ENCODE results near the gene DGKZ. TPM values are rescaled to one million over a fixed set of nuclear protein-coding genes. Genes with fewer than 3 reads are reported as not detected.

DGKZ gene
- total RNA-seq, 1 experiment from 2014 or later, result 68.9 TPM

GRCh38 chr11:46330154-46330553, 17.1 kb upstream of the DGKZ start:
- Histone ChIP-seq H3K4me2 (ENCODE audit: insufficient read depth, insufficient read length, low read length) (no peak overlapping the region), H3T11ph (ENCODE audit: low read length) (no peak overlapping the region), H3K9me3 (ENCODE audit: control insufficient read depth, low read depth, low read length) (no peaks in the 10 kb centered on the region), H3K56ac (ENCODE audit: insufficient read length, low read depth, low read length) (no peak overlapping the region), H2BK120ac (ENCODE audit: low read depth, low read length, poor library complexity, severe bottlenecking) (no peak overlapping the region), H3K4ac (ENCODE audit: low read depth, low read length) (no peak overlapping the region), H4K5ac (ENCODE audit: insufficient read length, low read depth, low read length) (no peak overlapping the region), H2BK12ac (ENCODE audit: insufficient read length, low read depth, low read length) (no peak overlapping the region), H2BK5ac (ENCODE audit: insufficient read length, low read length) (no peak overlapping the region), H3K23me2 (ENCODE audit: insufficient read length, low read depth, low read length, poor library complexity, severe bottlenecking) (peaks cover 7% of the 10 kb centered on the region), H4K20me1 (ENCODE audit: control insufficient read depth, insufficient read depth, insufficient read length) (no peaks in the 10 kb centered on the region), H3K79me1 (ENCODE audit: insufficient read depth, low read depth, low read length, poor library complexity, severe bottlenecking) (no peaks in the 10 kb centered on the region), H2BK20ac (ENCODE audit: low read depth, low read length, poor library complexity, severe bottlenecking) (no peak overlapping the region), H3K18ac (ENCODE audit: insufficient read length, low read depth, low read length) (no peak overlapping the region), H3K79me2 (ENCODE audit: insufficient read depth, low read length) (no peaks in the 10 kb centered on the region), H3K4me1 (ENCODE audit: insufficient read depth, low read length) (peaks cover 3% of the 10 kb centered on the region; the same call in 1 of the 2 replicates), H4K8ac (replicated peaks; ENCODE audit: insufficient read length, low read depth, low read length) (no peak overlapping the region), H3K14ac (ENCODE audit: insufficient read depth, low read length) (no peak overlapping the region), H2BK15ac (ENCODE audit: low read depth, low read length) (no peak overlapping the region), H3K9ac (ENCODE audit: extremely low read depth, insufficient read length, low read length) (no peak overlapping the region), H3K27me3 (ENCODE audit: insufficient read depth, low read length) (peaks cover 22% of the 10 kb centered on the region; the same call in 1 of the 2 replicates), H4K91ac (ENCODE audit: insufficient read length, low read depth, low read length) (no peak overlapping the region), H2AK5ac (ENCODE audit: insufficient read length, low read length) (no peak overlapping the region), H3K23ac (ENCODE audit: insufficient read length, low read depth, low read length) (no peak overlapping the region), H2AFZ (ENCODE audit: low read length) (no peak overlapping the region), H3K27ac (ENCODE audit: insufficient read length, low read depth, low read length) (no peak overlapping the region)
- DNase-seq, result no peak
- Mint-ChIP-seq H3K27me3 (ENCODE audit: low read depth) (peaks cover 70% of the 10 kb centered on the region), H3K4me1 (peaks cover 36 to 58% of the 10 kb centered on the region in 2 experiments), H3K27ac (peak overlapping the region in 1 of 3 experiments; percentile 64; a peak in 1 of 7 replicates), H3K4me3 (peak overlapping the region; percentile 20 to 65; a peak in 4 of 5 replicates), H3K9me3 (no peaks in the 10 kb centered on the region; a peak in 1 of 5 replicates), H3K36me3 (ENCODE audit: insufficient read depth in 1 of 3, low read depth in 3 of 3) (peaks cover 0 to 4% (median 0%) of the 10 kb centered on the region in 3 experiments; a peak in 1 of 7 replicates)
- no CpG with 5 or more reads among the region's 5 CpGs for WGBS (ENCODE audit: extremely low coverage, insufficient read length, low lambda C conversion rate)
- no peak for TF ChIP-seq CTCF (conservative IDR thresholded peaks at IDR 0.05)
